ENCODE measurements around the gene MROH7.
A peak's percentile ranks its signal among the peaks of the same experiment; 100 is the strongest.

MROH7 gene

GRCh38 chr1:54698346-54698745, 56.8 kb downstream of the MROH7 start:
- no peak for DNase-seq (ENCODE audit: low spot score)

- DNase-seq (ENCODE audit: low spot score), result no peak
Observed at GRCh38 chr1:54699936-54700525, 58.4 kb downstream of the MROH7 start.

- no peak for DNase-seq (ENCODE audit: low spot score)
Observed at GRCh38 chr1:54701066-54701465, 59.5 kb downstream of the MROH7 start.

GRCh38 chr1:54701996-54702395, 60.4 kb downstream of the MROH7 start:
- no peak for DNase-seq (ENCODE audit: low spot score)

GRCh38 chr1:54703471-54703870, 61.9 kb downstream of the MROH7 start:
- no peak for DNase-seq (ENCODE audit: low spot score)

- DNase-seq (ENCODE audit: low spot score), result no peak
Observed at GRCh38 chr1:54705153-54705552, 63.6 kb downstream of the MROH7 start.

- DNase-seq (ENCODE audit: low spot score), result no peak
Observed at GRCh38 chr1:54706419-54706818, 64.8 kb downstream of the MROH7 start.

- no peak for DNase-seq (ENCODE audit: low spot score)
Observed at GRCh38 chr1:54708385-54708784, 66.8 kb downstream of the MROH7 start.

GRCh38 chr1:54709547-54710292, 68.1 kb downstream of the MROH7 start:
- no peak for DNase-seq (ENCODE audit: low spot score)

GRCh38 chr1:54710434-54710833, 68.8 kb downstream of the MROH7 start:
- DNase-seq (ENCODE audit: low spot score), result no peak

GRCh38 chr1:54710841-54711240, 69.3 kb downstream of the MROH7 start:
- DNase-seq (ENCODE audit: low spot score), result no peak

GRCh38 chr1:54711536-54711935, 70.0 kb downstream of the MROH7 start:
- no peak for DNase-seq (ENCODE audit: low spot score)

- no peak for DNase-seq (ENCODE audit: low spot score)
Observed at GRCh38 chr1:54714881-54715492, 73.4 kb downstream of the MROH7 start.

GRCh38 chr1:54715493-54716298, 74.1 kb downstream of the MROH7 start, which contains the start of gene TTC4:
TTC4 (plus strand) TSS chr1:54715861; CDS start chr1:54715909, 48 bp downstream.
- peak; percentile 96 for DNase-seq (ENCODE audit: low spot score)

GRCh38 chr1:54716299-54717047, 74.9 kb downstream of the MROH7 start:
- DNase-seq (ENCODE audit: low spot score), result no peak

- DNase-seq (ENCODE audit: low spot score), result no peak
Observed at GRCh38 chr1:54721719-54722118, 80.1 kb downstream of the MROH7 start.

- no peak for DNase-seq (ENCODE audit: low spot score)
Observed at GRCh38 chr1:54723985-54724384, 82.4 kb downstream of the MROH7 start.

GRCh38 chr1:54724771-54725170, 83.2 kb downstream of the MROH7 start:
- DNase-seq (ENCODE audit: low spot score), result no peak

- DNase-seq (ENCODE audit: low spot score), result no peak
Observed at GRCh38 chr1:54728027-54728426, 86.4 kb downstream of the MROH7 start.

GRCh38 chr1:54736685-54737084, 95.1 kb downstream of the MROH7 start:
- no peak for DNase-seq (ENCODE audit: low spot score)

- DNase-seq (ENCODE audit: low spot score), result no peak
Observed at GRCh38 chr1:54738244-54738643, 96.7 kb downstream of the MROH7 start.

GRCh38 chr1:54741531-54741930, 99.9 kb downstream of the MROH7 start:
- DNase-seq (ENCODE audit: low spot score), result no peak

All from D341Med (cell line).